ENCODE results near the gene NME4.
A peak's percentile ranks its signal among the peaks of the same experiment; 100 is the strongest.
"Not testable (repeated sequence)": the region's sequence is repeated elsewhere in the genome, so short reads cannot be mapped to it uniquely, and the experiment has no call there.

NME4 gene

GRCh38 chr16:398561-399339 lies 1.8 kb downstream of the NME4 start:
- no peak for DNase-seq

- DNase-seq = no peak
These were observed 2.5 kb downstream of the NME4 start for GRCh38 chr16:399340-400019.

GRCh38 chr16:400061-400591 lies 3.1 kb downstream of the NME4 start:
- DNase-seq = no peak

- DNase-seq = peak; percentile 90 to 95
These were observed 4.7 kb downstream of the NME4 start, which contains the start of gene DECR2 for GRCh38 chr16:401468-402348. DECR2 (plus strand) TSS chr16:401885; CDS start chr16:401964, 79 bp downstream.

GRCh38 chr16:404971-405486 lies 8.0 kb downstream of the NME4 start:
- no peak for DNase-seq

- DNase-seq = no peak
These were observed 8.8 kb downstream of the NME4 start for GRCh38 chr16:405548-406506.

- DNase-seq = no peak
These were observed 10.3 kb downstream of the NME4 start for GRCh38 chr16:407253-407652.

GRCh38 chr16:410516-411178 lies 13.6 kb downstream of the NME4 start:
- DNase-seq = no peak

GRCh38 chr16:411576-412265 lies 14.7 kb downstream of the NME4 start:
- no peak for DNase-seq

- no peak for DNase-seq
These were observed 17.6 kb downstream of the NME4 start for GRCh38 chr16:414395-415169.

- not testable (repeated sequence) for DNase-seq
These were observed 18.1 kb downstream of the NME4 start for GRCh38 chr16:415170-415498.

- DNase-seq = peak in 1 of 2 donors; percentile 6
These were observed 25.2 kb downstream of the NME4 start for GRCh38 chr16:422179-422578.

- peak; percentile 36 to 48 for DNase-seq
These were observed 27.1 kb downstream of the NME4 start for GRCh38 chr16:424033-424622.

- DNase-seq = peak in 1 of 2 donors; percentile 7
These were observed 27.7 kb downstream of the NME4 start for GRCh38 chr16:424623-425081.

GRCh38 chr16:425082-425718 lies 28.2 kb downstream of the NME4 start, which contains the start of gene RAB11FIP3:
RAB11FIP3 (plus strand) TSS chr16:425649; CDS start chr16:426007, 358 bp downstream.
- DNase-seq = peak; percentile 58 to 75

- DNase-seq = peak in 1 of 2 donors; percentile 4
These were observed 28.7 kb downstream of the NME4 start for GRCh38 chr16:425740-426114.

GRCh38 chr16:426115-426905 lies 29.3 kb downstream of the NME4 start:
- DNase-seq = no peak
